Ishikawa (cell line): ENCODE measurements around the gene PPIA.

Experiments
- CEBPB ChIP-seq: IDR thresholded peaks from 2 replicates; pipeline ENCODE4 v1.6.1; 2012
- EGR1 ChIP-seq: IDR thresholded peaks from 2 replicates; pipeline ENCODE4 v1.6.1; 2012
- EP300 ChIP-seq: IDR thresholded peaks from 2 replicates; pipeline ENCODE4 v1.6.1; 2012; ENCODE audit warnings: borderline replicate concordance
- FOXM1 ChIP-seq: IDR thresholded peaks from 2 replicates; pipeline ENCODE4 v1.6.1; 2012; ENCODE audit warnings: low read depth, borderline replicate concordance
- NFIC ChIP-seq: IDR thresholded peaks from 2 replicates; pipeline ENCODE4 v1.6.1; 2012
- RAD21 ChIP-seq: IDR thresholded peaks from 2 replicates; pipeline ENCODE4 v1.6.1; 2012; ENCODE audit warnings: low read depth
- TAF1 ChIP-seq: IDR thresholded peaks from 2 replicates; pipeline ENCODE4 v1.6.1; 2012; ENCODE audit warnings: low read depth, mild to moderate bottlenecking
- TCF12 ChIP-seq: IDR thresholded peaks from 2 replicates; pipeline ENCODE4 v1.6.1; 2012; ENCODE audit warnings: low read depth
- TEAD4 ChIP-seq: IDR thresholded peaks from 2 replicates; pipeline ENCODE4 v1.6.1; 2012
- YY1 ChIP-seq: IDR thresholded peaks from 2 replicates; pipeline ENCODE4 v1.6.1; 2012; ENCODE audit warnings: low read depth
- TF ChIP-seq, protein P1 (sequence below): IDR thresholded peaks from 2 replicates; pipeline ENCODE4 v1.6.1; 2012
- TF ChIP-seq, protein P2 (sequence below): IDR thresholded peaks from 2 replicates; pipeline ENCODE4 v1.6.1; 2012; ENCODE audit warnings: low read depth, mild to moderate bottlenecking
- TF ChIP-seq, protein P3 (sequence below): IDR thresholded peaks from 2 replicates; pipeline ENCODE4 v1.6.1; 2012

DNA sequence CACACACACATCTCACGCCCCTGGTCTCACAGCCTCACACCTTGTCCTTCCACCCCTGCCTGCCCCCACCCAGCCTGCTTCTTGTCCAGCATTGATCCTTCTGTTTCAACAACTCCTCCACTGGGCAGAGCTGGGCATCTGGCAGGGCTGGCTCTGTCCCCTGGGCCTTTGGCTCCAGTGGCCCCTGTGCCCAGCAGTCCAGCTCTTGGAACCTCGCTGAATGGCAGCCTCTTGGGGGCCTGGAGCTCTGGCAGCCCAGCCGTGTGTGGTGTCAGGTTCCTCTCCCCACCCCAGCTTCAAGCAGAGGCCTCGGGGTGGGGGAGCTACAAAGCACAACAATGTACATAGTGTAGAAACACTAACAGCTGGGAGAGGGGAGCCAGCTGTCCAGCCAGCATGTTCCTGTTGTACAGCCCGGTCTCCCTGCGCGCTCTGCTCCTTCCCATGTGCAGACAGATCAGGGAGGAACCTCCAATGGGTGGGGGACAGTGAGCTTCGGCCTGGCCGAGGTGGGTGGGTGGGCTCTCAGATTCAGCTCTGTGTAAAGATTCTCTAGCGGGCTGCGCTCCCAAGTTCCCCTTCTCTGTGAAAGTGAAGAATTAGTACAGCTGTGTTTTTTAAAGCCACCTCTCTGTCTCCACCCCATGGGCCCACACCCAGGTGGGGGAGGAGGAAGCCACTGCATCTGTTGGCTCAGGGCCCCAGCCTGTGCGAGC, 28.4 kb upstream of the PPIA start:
- TF ChIP-seq NFIC = no peak
- TF ChIP-seq CEBPB = no peak
- TF ChIP-seq EP300 = no peak
- no peak for TF ChIP-seq TEAD4
- TF ChIP-seq, protein P1, sequence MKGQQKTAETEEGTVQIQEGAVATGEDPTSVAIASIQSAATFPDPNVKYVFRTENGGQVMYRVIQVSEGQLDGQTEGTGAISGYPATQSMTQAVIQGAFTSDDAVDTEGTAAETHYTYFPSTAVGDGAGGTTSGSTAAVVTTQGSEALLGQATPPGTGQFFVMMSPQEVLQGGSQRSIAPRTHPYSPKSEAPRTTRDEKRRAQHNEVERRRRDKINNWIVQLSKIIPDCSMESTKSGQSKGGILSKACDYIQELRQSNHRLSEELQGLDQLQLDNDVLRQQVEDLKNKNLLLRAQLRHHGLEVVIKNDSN = no peak
- no peak for TF ChIP-seq TAF1
- TF ChIP-seq YY1 = no peak
- no peak for TF ChIP-seq EGR1
- TF ChIP-seq, protein P2, sequence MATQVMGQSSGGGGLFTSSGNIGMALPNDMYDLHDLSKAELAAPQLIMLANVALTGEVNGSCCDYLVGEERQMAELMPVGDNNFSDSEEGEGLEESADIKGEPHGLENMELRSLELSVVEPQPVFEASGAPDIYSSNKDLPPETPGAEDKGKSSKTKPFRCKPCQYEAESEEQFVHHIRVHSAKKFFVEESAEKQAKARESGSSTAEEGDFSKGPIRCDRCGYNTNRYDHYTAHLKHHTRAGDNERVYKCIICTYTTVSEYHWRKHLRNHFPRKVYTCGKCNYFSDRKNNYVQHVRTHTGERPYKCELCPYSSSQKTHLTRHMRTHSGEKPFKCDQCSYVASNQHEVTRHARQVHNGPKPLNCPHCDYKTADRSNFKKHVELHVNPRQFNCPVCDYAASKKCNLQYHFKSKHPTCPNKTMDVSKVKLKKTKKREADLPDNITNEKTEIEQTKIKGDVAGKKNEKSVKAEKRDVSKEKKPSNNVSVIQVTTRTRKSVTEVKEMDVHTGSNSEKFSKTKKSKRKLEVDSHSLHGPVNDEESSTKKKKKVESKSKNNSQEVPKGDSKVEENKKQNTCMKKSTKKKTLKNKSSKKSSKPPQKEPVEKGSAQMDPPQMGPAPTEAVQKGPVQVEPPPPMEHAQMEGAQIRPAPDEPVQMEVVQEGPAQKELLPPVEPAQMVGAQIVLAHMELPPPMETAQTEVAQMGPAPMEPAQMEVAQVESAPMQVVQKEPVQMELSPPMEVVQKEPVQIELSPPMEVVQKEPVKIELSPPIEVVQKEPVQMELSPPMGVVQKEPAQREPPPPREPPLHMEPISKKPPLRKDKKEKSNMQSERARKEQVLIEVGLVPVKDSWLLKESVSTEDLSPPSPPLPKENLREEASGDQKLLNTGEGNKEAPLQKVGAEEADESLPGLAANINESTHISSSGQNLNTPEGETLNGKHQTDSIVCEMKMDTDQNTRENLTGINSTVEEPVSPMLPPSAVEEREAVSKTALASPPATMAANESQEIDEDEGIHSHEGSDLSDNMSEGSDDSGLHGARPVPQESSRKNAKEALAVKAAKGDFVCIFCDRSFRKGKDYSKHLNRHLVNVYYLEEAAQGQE = no peak
- no peak for TF ChIP-seq TCF12
- no peak for TF ChIP-seq RAD21
- TF ChIP-seq, protein P3, sequence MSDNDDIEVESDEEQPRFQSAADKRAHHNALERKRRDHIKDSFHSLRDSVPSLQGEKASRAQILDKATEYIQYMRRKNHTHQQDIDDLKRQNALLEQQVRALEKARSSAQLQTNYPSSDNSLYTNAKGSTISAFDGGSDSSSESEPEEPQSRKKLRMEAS = no peak
- TF ChIP-seq FOXM1 = no peak
